ENCODE measurements around the gene LTC4S.

GRCh38 chr5:179747811-179748210 is 46.0 kb upstream of the LTC4S start:
- TF ChIP-seq CTCF (IDR thresholded peaks at IDR 0.05; ENCODE audit: insufficient read depth, low read length) = no peak
- TF ChIP-seq POLR2AphosphoS5 (IDR thresholded peaks at IDR 0.05; ENCODE audit: low read depth) = no peak
- TF ChIP-seq REST (IDR thresholded peaks at IDR 0.05; ENCODE audit: insufficient replicate concordance, low read depth) = no peak
- no peak for TF ChIP-seq SPI1 (IDR thresholded peaks at IDR 0.05; ENCODE audit: borderline replicate concordance, low read depth)

All from HL-60 (cell line).